Esophagus squamous epithelium (tissue), 4 donors: Measurements from ENCODE around the gene INSL3.

ENCODE experiments used
- CTCF ChIP-seq, 6 experiments: fragments of 450-650 bp in 4 of 6; fragments of 200-600 bp in 2 of 6; sonication (generic) in 2 of 6; IDR thresholded peaks; one replicate each; pipeline ENCODE4 v1.5.1; 2016 to 2019; ENCODE audit warnings: antibody characterized with exemption in 6 of 6, mild to moderate bottlenecking in 4 of 6, moderate library complexity in 4 of 6
- POLR2A ChIP-seq, 4 donors: fragments of 450-650 bp; IDR thresholded peaks; one replicate each; pipeline ENCODE4 v1.6.1; 2017; ENCODE audit warnings: antibody characterized with exemption in 4 of 4, mild to moderate bottlenecking in 4 of 4, moderate library complexity in 3 of 4

GRCh38 chr19:17861542-17862402 is 40.5 kb upstream of the INSL3 start:
- TF ChIP-seq POLR2A (IDR thresholded peaks at IDR 0.05) (no peak), CTCF (IDR thresholded peaks at IDR 0.05) (no peak)
